Prostate gland (tissue), 2 donors: ENCODE results near the gene BICD1. TPM values are rescaled to one million over a fixed set of nuclear protein-coding genes. Genes with fewer than 3 reads are reported as not detected.

Source experiments
- DNase-seq: peaks from one replicate; pipeline ENCODE4 v3.0.0-alpha.2; 2019; ENCODE audit warnings: low spot score
- H3K27ac ChIP-seq, 2 donors: fragments of 200-600 bp; sonication (generic); 2 replicates each; pipeline ENCODE4 v1.5.1; 2017 to 2019
- H3K27me3 ChIP-seq: fragments of 200-600 bp; sonication (generic); replicated peaks from 2 replicates; pipeline ENCODE4 v1.5.1; 2019; ENCODE audit not compliant: insufficient read depth
- H3K36me3 ChIP-seq, 2 donors: fragments of 200-600 bp; sonication (generic); 1 replicate in 1 of 2; 2 replicates in 1 of 2; pipeline versions ENCODE4 v1.5.1 to v1.8.1; 2017 to 2019
- H3K4me1 ChIP-seq: fragments of 200-600 bp; sonication (generic); replicated peaks from 2 replicates; pipeline ENCODE4 v1.5.1; 2019
- H3K4me3 ChIP-seq, 2 donors: fragments of 200-600 bp; sonication (generic); 2 replicates each; pipeline ENCODE4 v1.5.1; 2017 to 2019
- H3K9me3 ChIP-seq: fragments of 200-600 bp; sonication (generic); 2 replicates; pipeline ENCODE4 v1.5.1; 2017
- POLR2A ChIP-seq: fragments of 450-650 bp; IDR thresholded peaks from one replicate; pipeline ENCODE4 v1.6.1; 2016; ENCODE audit warnings: antibody characterized with exemption, mild to moderate bottlenecking
- POLR2AphosphoS5 ChIP-seq: sonication (generic); formaldehyde crosslinking; IDR thresholded peaks from one replicate; pipeline ENCODE4 v1.6.1; 2017; ENCODE audit warnings: antibody characterized with exemption
- WGBS: methylation state at CpG from one replicate; pipeline ENCODE4 v1.1.5; 2018; 5-methylcytosine and 5-hydroxymethylcytosine counted together
- intact Hi-C: fragments of 100-400 bp; cut with DNase I; formaldehyde crosslinking; loops from one replicate; pipeline ENCODE4 v1.14.2; 2022
- total RNA-seq, 2 donors: library from RNA; depleted of rRNA; stranded (reverse); fragments of >200 nt; gene quantifications; one replicate each; pipeline ENCODE4 v1.1.0, GENCODE V29; 2016
- TF ChIP-seq, protein P1 (sequence below), 4 experiments: fragments of 200-600 bp in 2 of 4; fragments of 450-650 bp in 2 of 4; sonication (generic) in 2 of 4; IDR thresholded peaks; 1 replicate in 3 of 4; 2 replicates in 1 of 4; pipeline ENCODE4 v1.5.1; 2016 to 2019; ENCODE audit warnings: antibody characterized with exemption in 4 of 4, mild to moderate bottlenecking in 2 of 4, moderate library complexity in 2 of 4

Gene BICD1
- total RNA-seq, 2 donors from 2014 or later, result 8.6 to 26.2 TPM

DNA sequence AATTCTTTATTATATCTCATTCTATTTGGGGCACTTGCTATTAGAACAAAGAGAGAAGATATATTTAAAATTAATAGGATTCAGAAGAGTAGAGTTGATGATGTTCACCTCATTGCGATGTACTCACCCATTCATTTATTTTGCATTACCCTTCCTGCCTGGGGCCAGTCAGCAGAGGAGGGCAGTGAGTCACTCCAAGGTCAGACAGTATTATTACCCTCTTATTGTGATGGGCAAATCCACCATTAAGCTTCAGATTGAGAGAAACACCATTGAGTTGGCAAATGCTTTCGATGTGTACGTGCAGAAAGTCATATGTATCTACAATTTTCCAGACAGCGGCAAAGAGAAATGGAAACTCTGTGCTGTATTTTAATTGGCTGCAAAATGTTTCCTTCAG, 134.2 kb downstream of the BICD1 start:
- Histone ChIP-seq H3K4me1 (no peaks in the 10 kb centered on the region), H3K4me3 (no peak overlapping the region), H3K27me3 (no peaks in the 10 kb centered on the region), H3K9me3 (no peaks in the 10 kb centered on the region), H3K27ac (no peak overlapping the region), H3K36me3 (no peaks in the 10 kb centered on the region)
- 71% methylated on average over 4 of the region's 4 CpGs for WGBS
- no peak for TF ChIP-seq POLR2A
- TF ChIP-seq, protein P1, sequence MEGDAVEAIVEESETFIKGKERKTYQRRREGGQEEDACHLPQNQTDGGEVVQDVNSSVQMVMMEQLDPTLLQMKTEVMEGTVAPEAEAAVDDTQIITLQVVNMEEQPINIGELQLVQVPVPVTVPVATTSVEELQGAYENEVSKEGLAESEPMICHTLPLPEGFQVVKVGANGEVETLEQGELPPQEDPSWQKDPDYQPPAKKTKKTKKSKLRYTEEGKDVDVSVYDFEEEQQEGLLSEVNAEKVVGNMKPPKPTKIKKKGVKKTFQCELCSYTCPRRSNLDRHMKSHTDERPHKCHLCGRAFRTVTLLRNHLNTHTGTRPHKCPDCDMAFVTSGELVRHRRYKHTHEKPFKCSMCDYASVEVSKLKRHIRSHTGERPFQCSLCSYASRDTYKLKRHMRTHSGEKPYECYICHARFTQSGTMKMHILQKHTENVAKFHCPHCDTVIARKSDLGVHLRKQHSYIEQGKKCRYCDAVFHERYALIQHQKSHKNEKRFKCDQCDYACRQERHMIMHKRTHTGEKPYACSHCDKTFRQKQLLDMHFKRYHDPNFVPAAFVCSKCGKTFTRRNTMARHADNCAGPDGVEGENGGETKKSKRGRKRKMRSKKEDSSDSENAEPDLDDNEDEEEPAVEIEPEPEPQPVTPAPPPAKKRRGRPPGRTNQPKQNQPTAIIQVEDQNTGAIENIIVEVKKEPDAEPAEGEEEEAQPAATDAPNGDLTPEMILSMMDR (IDR thresholded peaks at IDR 0.05), result no peak
- no peak for TF ChIP-seq POLR2AphosphoS5
- intact Hi-C loops, result no loop called here
- DNase-seq, result no peak

DNA sequence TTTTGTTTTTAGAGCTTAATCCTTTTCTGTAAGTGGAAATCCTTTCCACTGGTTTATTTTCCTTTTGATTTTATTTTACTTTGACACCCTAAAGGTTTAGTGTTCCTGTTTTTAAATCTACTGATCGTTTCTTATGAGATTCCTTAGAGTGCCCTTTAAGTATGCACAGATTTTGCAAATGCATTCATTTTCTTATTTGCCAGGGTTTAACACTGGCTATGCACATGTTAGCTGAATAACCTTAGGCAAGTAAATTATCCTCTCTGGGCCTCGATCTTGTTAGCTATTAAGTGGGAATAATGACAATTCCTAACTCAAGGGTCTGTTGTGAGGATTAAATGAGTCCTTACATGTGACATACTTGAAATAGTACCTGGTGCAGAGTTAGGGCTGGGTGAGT, 136.0 kb downstream of the BICD1 start:
- intact Hi-C loops, result no loop called here
- Histone ChIP-seq H3K9me3 (no peaks in the 10 kb centered on the region), H3K36me3 (no peaks in the 10 kb centered on the region), H3K27ac (no peak overlapping the region), H3K4me1 (no peaks in the 10 kb centered on the region), H3K4me3 (no peak overlapping the region), H3K27me3 (no peaks in the 10 kb centered on the region)
- TF ChIP-seq POLR2A, result no peak
- 72% methylated on average over 2 of the region's 2 CpGs for WGBS
- no peak for DNase-seq

DNA sequence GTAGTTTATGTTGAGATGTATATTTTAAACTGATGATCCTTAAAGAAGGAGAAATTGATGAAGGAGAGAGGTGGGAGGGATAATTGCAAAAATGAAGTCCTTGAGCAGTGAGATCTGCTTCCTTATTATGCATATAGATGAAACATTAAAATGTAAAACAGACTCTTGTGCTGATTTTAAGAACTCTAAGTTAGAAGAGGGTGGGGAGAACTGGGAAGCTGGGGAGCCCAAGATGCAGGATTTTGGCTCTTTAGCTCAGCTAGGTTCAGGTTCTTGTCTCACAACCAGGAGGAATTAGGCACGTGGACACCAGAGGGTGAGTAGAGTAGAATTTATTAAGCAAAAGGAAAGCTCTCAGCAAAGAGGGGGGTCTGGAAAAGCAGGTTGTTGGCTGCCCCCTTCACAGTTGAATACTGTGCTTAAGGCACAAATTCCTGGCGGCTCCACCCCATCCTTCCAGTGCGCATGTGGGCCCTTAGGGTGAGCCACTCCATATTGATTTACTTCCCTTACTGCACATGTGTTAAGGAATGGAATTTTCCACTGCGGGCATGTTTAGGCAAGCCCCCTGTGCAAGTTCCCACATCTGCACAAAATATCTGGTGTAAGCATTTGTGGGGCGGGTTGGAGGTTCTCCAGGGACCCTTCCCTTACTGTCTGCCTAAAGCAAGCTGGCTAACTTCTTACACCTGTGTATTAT, 141.9 kb downstream of the BICD1 start:
- no peak for DNase-seq
- intact Hi-C loops, result no loop called here
- H3K27me3 ChIP-seq, result no peaks in the 10 kb centered on the region
- H3K4me1 ChIP-seq, result no peaks in the 10 kb centered on the region
- no peak overlapping the region for H3K4me3 ChIP-seq
- no peak overlapping the region for H3K27ac ChIP-seq
- TF ChIP-seq POLR2A, result no peak
- TF ChIP-seq POLR2AphosphoS5, result no peak
- TF ChIP-seq, protein P1 (IDR thresholded peaks at IDR 0.05), result no peak
- H3K9me3 ChIP-seq, result no peaks in the 10 kb centered on the region
- WGBS, result 86% methylated on average over 5 of the region's 5 CpGs
- H3K36me3 ChIP-seq, result no peaks in the 10 kb centered on the region

DNA sequence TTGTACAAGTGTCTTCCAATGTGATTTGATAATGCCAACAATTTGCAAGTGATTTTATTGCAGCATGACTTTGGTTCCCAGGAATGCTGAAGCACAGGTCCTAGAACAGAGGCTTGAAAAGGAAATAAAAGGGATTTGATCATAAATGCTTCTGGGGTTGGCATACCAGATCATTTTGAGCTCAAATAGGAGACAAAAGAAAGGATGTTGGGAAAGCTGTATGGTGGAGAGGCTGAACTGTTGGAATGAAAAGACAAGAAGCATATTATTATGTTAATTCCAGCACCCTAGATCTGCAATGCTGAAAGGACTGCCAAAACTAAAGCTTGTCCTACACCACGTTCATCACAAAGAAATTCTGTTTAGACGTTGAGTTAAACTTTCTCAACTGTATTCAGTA, 143.1 kb downstream of the BICD1 start:
- no peaks in the 10 kb centered on the region for H3K4me1 ChIP-seq
- 17% methylated on average over 2 of the region's 2 CpGs for WGBS
- no peak overlapping the region for H3K4me3 ChIP-seq
- H3K36me3 ChIP-seq, result no peaks in the 10 kb centered on the region
- DNase-seq, result no peak
- H3K27ac ChIP-seq, result no peak overlapping the region
- no peaks in the 10 kb centered on the region for H3K9me3 ChIP-seq
- no peaks in the 10 kb centered on the region for H3K27me3 ChIP-seq
- intact Hi-C loops, result no loop called here
- TF ChIP-seq POLR2AphosphoS5, result no peak
- TF ChIP-seq, protein P1 (IDR thresholded peaks at IDR 0.05), result no peak
- TF ChIP-seq POLR2A, result no peak

DNA sequence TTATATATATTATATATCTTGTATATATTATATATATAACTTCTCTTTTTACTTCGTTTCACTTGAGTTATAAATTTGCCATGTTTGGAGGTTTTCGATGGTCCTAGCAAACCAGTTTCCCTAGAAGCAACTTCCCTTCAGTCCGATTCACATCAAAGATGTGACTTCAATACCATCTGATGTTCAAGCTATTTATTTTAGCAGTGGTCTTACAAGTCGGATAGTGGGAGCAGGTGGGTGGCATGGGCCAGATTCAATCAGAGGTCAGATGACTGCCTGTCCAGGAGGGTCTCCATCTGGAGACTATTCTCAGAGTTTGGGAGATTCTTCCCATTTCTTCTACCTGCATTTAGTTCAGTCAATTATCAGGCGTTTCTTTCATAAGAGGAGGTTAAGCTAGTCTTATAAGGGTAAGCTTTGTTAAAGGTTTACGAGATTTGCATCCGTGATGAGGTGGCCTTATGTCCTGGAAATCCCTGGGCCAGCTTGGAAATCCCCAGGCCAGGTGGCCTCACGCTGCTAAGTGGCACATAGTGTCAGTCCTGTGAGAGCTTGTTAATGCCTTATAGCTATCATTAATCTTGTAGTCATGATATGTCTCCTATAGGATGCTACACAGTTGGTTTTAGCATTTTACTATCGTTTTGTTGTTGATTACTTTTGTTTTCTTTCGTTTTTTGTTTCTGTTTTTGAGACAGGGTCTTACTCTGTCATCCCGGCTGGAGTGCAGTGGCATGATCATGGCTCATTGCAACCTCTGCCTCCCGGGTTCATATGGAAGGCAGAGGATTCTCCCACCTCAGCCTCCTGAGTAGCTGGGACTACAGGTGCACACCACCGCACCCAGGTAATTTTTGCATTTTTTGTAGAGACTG, 145.8 kb downstream of the BICD1 start:
- Histone ChIP-seq H3K9me3 (no peaks in the 10 kb centered on the region), H3K4me1 (no peaks in the 10 kb centered on the region), H3K36me3 (no peaks in the 10 kb centered on the region), H3K27me3 (no peaks in the 10 kb centered on the region), H3K4me3 (no peak overlapping the region), H3K27ac (no peak overlapping the region)
- 90% methylated on average over 13 of the region's 13 CpGs for WGBS
- TF ChIP-seq, protein P1 (IDR thresholded peaks at IDR 0.05), result no peak
- TF ChIP-seq POLR2AphosphoS5, result no peak
- TF ChIP-seq POLR2A, result no peak
- DNase-seq, result no peak
- intact Hi-C loops, result no loop called here
